Heart left ventricle (tissue), 16 donors: ENCODE data around the gene NLGN4X. TPM values are rescaled to one million over a fixed set of nuclear protein-coding genes. Genes with fewer than 3 reads are reported as not detected.

ENCODE experiments used
- ATAC-seq, 4 donors: fragments of 200-7000 bp; cut with Tn5 transposase; one replicate each; pipeline ENCODE4 v1.9.1; 2020 to 2022; ENCODE audit warnings: moderate library complexity in 4 of 4, mild to moderate bottlenecking in 3 of 4, moderate number of reproducible peaks in 1 of 4
- DNase-seq, 5 donors: peaks; one replicate each; pipeline ENCODE4 v3.0.0-alpha.2; 2020
- H3K27ac ChIP-seq, 12 donors: fragments of 200-600 bp; sonication (generic) in 4 of 12; one replicate each; pipeline versions ENCODE4 v1.5.0 to v1.8.0; 2016 to 2022; ENCODE audit warnings: mild to moderate bottlenecking in 2 of 12
- H3K27me3 ChIP-seq, 9 donors: fragments of 200-600 bp; sonication (generic) in 2 of 9; one replicate each; pipeline versions ENCODE4 v1.5.1 to v1.8.0; 2016 to 2022; ENCODE audit warnings: mild to moderate bottlenecking in 3 of 9
- H3K36me3 ChIP-seq, 9 donors: fragments of 200-600 bp; sonication (generic) in 2 of 9; one replicate each; pipeline versions ENCODE4 v1.5.0 to v1.8.0; 2018 to 2022; ENCODE audit warnings: mild to moderate bottlenecking in 2 of 9
- H3K4me1 ChIP-seq, 12 donors: fragments of 200-600 bp; sonication (generic) in 4 of 12; one replicate each; pipeline versions ENCODE4 v1.5.0 to v1.8.0; 2016 to 2022; ENCODE audit warnings: mild to moderate bottlenecking in 3 of 12
- H3K4me3 ChIP-seq, 12 donors: fragments of 200-600 bp; sonication (generic) in 4 of 12; one replicate each; pipeline versions ENCODE4 v1.5.0 to v1.8.0; 2017 to 2022; ENCODE audit warnings: mild to moderate bottlenecking in 9 of 12, moderate library complexity in 4 of 12
- H3K9me3 ChIP-seq, 12 donors: fragments of 200-600 bp; sonication (generic) in 4 of 12; one replicate each; pipeline versions ENCODE4 v1.5.0 to v1.8.0; 2016 to 2022; ENCODE audit warnings: mild to moderate bottlenecking in 1 of 12
- CTCF ChIP-seq, 12 donors: fragments of 200-600 bp; sonication (generic) in 4 of 12; IDR thresholded peaks; one replicate each; pipeline versions ENCODE4 v1.5.0 to v1.8.0; 2018 to 2022; ENCODE audit warnings: antibody characterized with exemption in 12 of 12, mild to moderate bottlenecking in 5 of 12
- POLR2A ChIP-seq, 2 donors: fragments of 450-650 bp; IDR thresholded peaks; one replicate each; pipeline ENCODE4 v1.6.1; 2017; ENCODE audit warnings: antibody characterized with exemption in 2 of 2, mild to moderate bottlenecking in 2 of 2, moderate library complexity in 2 of 2
- WGBS, 4 donors: extraction: QIAGEN DNeasy Blood & Tissue Kit in 2 of 4; methylation state at CpG; one replicate each; pipeline versions ENCODE4 v1.1.5 to v1.1.7; 2013 to 2018; 5-methylcytosine and 5-hydroxymethylcytosine counted together
- intact Hi-C, 10 donors: fragments of 100-400 bp; cut with DNase I; formaldehyde crosslinking; loops; one replicate each; pipeline versions ENCODE4 v1.11.1 to v1.14.2; 2022
- polyA plus RNA-seq, 2 donors: library from polyadenylated mRNA; stranded (reverse); fragments of 200-250 nt; gene quantifications; one replicate each; pipeline ENCODE4 v1.2.3, GENCODE V29; 2013
- total RNA-seq, 9 donors: library from RNA; depleted of rRNA in 2 of 9; stranded (reverse); fragments of >200 nt in 2 of 9; fragmentation: NEBNext Ultra II Directional in 3 of 9; extraction: Animal tissue kit (Norgen Biotek cat#: 25700) in 3 of 9; gene quantifications; one replicate each; pipeline versions ENCODE4 v1.1.0 to v1.2.4, GENCODE V29; 2016 to 2023
- donor health status: ischemic (EF 13 %, LVEDD 7.1; RV severe dilation, severe dysfunction).
- donor health status: healthy with polysubstance abuse.
- donor health status: DM: no; HTN: yes; CAD: no.
- donor health status: DM: no; HTN: no; CAD: no.
- donor health status: ischemic (EF 25% LVEDD 6.9; RV normal size, moderate dysfunction).
- donor health status: ischemic (EF 25% LVEDD 5.7; RV mildly dilated, moderate dysfunction).
- donor health status: healthy.
- donor health status: DM: yes; HTN: yes; CAD: no.
- donor health status: ischemic (EF 35%, LVEDD 5.7; RV mildly dilated, moderate dysfunction).
- donor health status: nonischemic (EF 11% LVEDD 7.7; RV severe dilation, severe dysfunction).
- donor health status: DM: yes; HTN: yes; CAD: no.
- donor health status: PGD.
- donor health status: ischemic (EF 29% LVEDD 5.4; RV normal size, mild dysfunction).
- donor health status: nonischemic (EF 23%, LVEDD 6.1; RV moderate dilation, normal function).

The NLGN4X gene
- total and polyA plus RNA-seq, 11 donors = 0.30 to 5.5 (median 1.3) TPM

DNA sequence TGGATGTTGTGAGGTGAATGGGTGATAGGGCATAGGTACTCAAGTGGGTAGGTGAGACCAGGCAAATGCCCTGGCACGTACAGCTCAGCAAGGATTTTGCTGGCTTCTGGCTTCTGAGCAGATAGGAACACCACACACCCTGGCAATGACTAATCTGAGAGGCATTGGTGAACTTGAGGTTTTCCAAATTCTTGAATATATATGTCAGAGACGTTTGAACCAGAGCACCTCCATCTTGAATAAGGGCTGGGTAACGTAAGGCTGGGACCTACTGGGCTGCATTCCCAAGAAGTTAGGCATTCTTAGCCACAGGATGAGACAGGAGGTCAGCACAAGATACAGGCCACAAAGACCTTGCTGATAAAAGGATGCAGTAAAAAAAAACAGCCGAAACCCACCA is 204.5 kb downstream of the NLGN4X start:
- H3K36me3 ChIP-seq = no peaks in the 10 kb centered on the region
- intact Hi-C loops = no loop called here
- DNase-seq (no peak), ATAC-seq (no peak)
- TF ChIP-seq CTCF (IDR thresholded peaks at IDR 0.05) (no peak), POLR2A (IDR thresholded peaks at IDR 0.05) (no peak)
- H3K4me1 ChIP-seq = no peaks in the 10 kb centered on the region
- H3K4me3 ChIP-seq = no peak overlapping the region
- 78 to 90% (median 84%) methylated on average over 4 of the region's 4 CpGs for WGBS, 4 donors
- H3K27ac ChIP-seq = no peak overlapping the region
- H3K27me3 ChIP-seq = no peaks in the 10 kb centered on the region
- H3K9me3 ChIP-seq = no peaks in the 10 kb centered on the region

GRCh38 chrX:6021316-6022091 is 207.2 kb downstream of the NLGN4X start:
- intact Hi-C loops = no loop called here
- no peaks in the 10 kb centered on the region for H3K4me1 ChIP-seq
- no peak overlapping the region for H3K4me3 ChIP-seq
- TF ChIP-seq POLR2A (IDR thresholded peaks at IDR 0.05) (no peak), CTCF (IDR thresholded peaks at IDR 0.05) (peak; percentile 23 to 56 (median 42))
- H3K27me3 ChIP-seq = no peaks in the 10 kb centered on the region
- ATAC-seq (no peak), DNase-seq (no peak)
- no peak overlapping the region for H3K27ac ChIP-seq
- WGBS, 4 donors = 5 to 9% (median 5%) methylated on average over 4 of the region's 4 CpGs
- no peaks in the 10 kb centered on the region for H3K36me3 ChIP-seq
- H3K9me3 ChIP-seq = no peaks in the 10 kb centered on the region

- Histone ChIP-seq H3K9me3 (no peaks in the 10 kb centered on the region), H3K27me3 (no peaks in the 10 kb centered on the region), H3K4me1 (no peaks in the 10 kb centered on the region), H3K4me3 (no peak overlapping the region), H3K27ac (no peak overlapping the region), H3K36me3 (no peaks in the 10 kb centered on the region)
- TF ChIP-seq CTCF (IDR thresholded peaks at IDR 0.05) (no peak), POLR2A (IDR thresholded peaks at IDR 0.05) (no peak)
- no peak for ATAC-seq
- WGBS, 4 donors = 73 to 76% (median 75%) methylated on average over 4 of the region's 4 CpGs
- DNase-seq = no peak
- intact Hi-C loops = no loop called here
These were observed 209.6 kb downstream of the NLGN4X start for GRCh38 chrX:6019076-6019475.

GRCh38 chrX:6015423-6015822 is 213.2 kb downstream of the NLGN4X start:
- Histone ChIP-seq H3K27me3 (no peaks in the 10 kb centered on the region), H3K4me1 (no peaks in the 10 kb centered on the region), H3K4me3 (no peak overlapping the region), H3K27ac (no peak overlapping the region), H3K36me3 (no peaks in the 10 kb centered on the region), H3K9me3 (no peaks in the 10 kb centered on the region)
- DNase-seq (no peak), ATAC-seq (no peak)
- intact Hi-C loops = no loop called here
- TF ChIP-seq CTCF (IDR thresholded peaks at IDR 0.05) (no peak), POLR2A (IDR thresholded peaks at IDR 0.05) (no peak)
- WGBS, 4 donors = 70 to 83% (median 78%) methylated on average over 5 of the region's 5 CpGs
